Measurements from ENCODE around the gene RSPH6A. TPM values are rescaled to one million over a fixed set of nuclear protein-coding genes. Genes with fewer than 3 reads are reported as not detected.

RSPH6A gene
- total RNA-seq: under 1 TPM in 2 of 4 donors, not detected in 2; 0.38 to 0.68 TPM

DNA sequence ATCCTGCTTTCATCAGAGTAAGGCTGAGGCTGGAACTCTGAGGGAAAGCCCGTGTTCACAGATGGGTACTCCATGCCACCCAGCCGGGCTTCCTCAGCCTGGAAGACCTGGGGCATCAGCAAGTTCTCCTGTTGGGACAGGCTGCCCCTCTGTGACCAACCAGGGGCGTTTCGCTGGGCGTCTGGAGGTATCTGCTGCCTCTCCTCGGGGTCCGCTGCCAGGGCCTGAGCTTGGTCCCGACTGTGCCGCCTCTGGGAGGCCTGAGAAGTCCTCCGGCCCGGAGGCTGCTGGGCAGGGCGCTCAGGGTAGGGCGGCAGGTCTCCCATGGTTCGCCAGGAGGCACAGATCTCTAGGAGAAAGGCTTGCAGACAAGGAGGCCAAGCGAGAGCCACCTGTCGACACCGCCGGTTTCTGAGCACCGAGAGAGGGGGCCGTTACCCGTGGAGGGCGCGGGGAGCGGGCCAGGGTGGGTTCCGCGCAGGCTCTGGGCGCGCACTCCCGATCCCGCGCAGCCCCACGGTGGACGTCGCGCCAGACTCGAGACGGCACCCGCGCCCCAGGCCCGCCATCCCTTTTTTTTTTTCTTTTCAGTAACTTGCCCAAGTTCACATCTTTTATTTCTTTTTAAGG lies at the start of gene RSPH6A:
Gene RSPH6A, minus strand, starts transcription at position 458 of the 630 bp plus-strand sequence. Its CDS starts 132 bp downstream, at position 326.
- TF ChIP-seq, protein P1, sequence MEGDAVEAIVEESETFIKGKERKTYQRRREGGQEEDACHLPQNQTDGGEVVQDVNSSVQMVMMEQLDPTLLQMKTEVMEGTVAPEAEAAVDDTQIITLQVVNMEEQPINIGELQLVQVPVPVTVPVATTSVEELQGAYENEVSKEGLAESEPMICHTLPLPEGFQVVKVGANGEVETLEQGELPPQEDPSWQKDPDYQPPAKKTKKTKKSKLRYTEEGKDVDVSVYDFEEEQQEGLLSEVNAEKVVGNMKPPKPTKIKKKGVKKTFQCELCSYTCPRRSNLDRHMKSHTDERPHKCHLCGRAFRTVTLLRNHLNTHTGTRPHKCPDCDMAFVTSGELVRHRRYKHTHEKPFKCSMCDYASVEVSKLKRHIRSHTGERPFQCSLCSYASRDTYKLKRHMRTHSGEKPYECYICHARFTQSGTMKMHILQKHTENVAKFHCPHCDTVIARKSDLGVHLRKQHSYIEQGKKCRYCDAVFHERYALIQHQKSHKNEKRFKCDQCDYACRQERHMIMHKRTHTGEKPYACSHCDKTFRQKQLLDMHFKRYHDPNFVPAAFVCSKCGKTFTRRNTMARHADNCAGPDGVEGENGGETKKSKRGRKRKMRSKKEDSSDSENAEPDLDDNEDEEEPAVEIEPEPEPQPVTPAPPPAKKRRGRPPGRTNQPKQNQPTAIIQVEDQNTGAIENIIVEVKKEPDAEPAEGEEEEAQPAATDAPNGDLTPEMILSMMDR (IDR thresholded peaks at IDR 0.05): no peak
- TF ChIP-seq EP300 (IDR thresholded peaks at IDR 0.05) (no peak), POLR2A (IDR thresholded peaks at IDR 0.05) (no peak), POLR2AphosphoS5 (IDR thresholded peaks at IDR 0.05) (no peak)
- DNase-seq (ENCODE audit: low spot score in 2 of 2): no peak
- WGBS: 54% methylated on average over 32 of the region's 40 CpGs
- Histone ChIP-seq H3K9me3 (no peaks in the 10 kb centered on the region), H3K36me3 (peaks cover 21% of the 10 kb centered on the region), H3K4me1 (peaks cover 3% of the 10 kb centered on the region), H3K27me3 (no peaks in the 10 kb centered on the region), H3K4me3 (peak within 1 kb of the TSS; percentile 40), H3K27ac (no peak within 1 kb of the TSS)

DNA sequence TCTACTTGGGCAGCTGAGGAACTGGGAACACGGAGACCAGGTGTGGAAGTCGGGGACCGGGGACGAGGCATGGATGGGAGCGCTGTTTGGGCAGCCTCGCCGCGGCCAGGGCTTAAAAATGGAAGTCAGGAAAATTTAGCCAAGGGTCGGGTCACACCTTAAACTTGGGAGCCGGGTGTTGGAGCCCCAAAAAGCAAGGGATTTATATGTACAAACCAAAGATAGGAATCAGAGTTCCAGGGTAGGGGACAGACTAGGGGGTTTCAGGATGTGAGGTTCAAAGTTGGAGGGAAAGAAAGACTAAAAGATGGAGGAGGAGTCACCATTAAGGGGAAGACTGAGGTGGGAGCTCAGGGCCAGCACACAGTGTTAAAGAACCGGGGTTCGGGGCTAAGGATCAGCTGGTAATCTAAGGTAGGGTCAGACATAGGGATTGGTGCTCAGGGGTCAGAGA lies 49.5 kb upstream of the RSPH6A start:
- peak overlapping the region; percentile 73 for H3K4me3 ChIP-seq
- 25% methylated on average over 12 of the region's 12 CpGs for WGBS

DNA sequence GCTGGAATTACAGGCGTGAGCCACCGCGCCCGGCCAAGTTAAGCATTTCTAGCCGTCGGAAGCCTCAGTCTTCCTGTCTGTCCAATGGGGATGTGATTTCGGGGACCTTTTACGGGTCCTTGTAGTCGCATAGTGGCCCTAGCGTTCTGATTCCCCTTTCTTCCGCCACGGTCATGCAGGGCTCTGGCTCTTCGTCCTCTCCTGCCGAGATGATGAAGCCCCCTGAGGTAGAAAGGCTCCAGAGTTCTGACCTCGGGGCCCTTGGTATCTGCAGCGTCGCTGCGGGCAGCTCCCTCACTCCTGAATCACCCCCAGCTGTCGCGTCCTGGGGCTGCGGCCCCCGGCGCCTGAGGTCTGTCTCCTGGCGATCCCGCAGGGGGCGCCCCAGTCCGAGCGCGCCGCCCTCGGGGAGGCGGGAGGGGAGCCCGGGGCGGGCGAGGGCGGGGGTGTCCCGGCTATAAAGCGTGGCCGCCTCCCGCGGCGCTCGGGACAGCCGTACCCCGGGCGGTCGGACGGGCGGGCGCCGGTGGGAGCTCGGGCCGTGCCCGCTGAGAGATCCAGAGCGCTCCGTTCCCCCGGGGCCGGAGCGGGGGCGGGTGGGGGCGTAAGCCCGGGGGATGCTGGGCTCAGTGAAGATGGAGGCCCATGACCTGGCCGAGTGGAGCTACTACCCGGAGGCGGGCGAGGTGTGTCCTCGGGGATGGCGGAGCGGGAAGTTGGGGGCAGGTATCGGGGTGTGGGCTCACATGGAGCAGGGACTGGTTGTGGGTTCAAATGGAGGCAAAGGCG lies 48.9 kb upstream of the RSPH6A start, which contains the start of gene FOXA3:
Gene FOXA3, plus strand, starts transcription at position 487 of the 789 bp plus-strand sequence. Its CDS starts 131 bp downstream, at position 618.
- no peak for DNase-seq (ENCODE audit: low spot score in 2 of 2)
- H3K27me3 ChIP-seq: peaks cover 9% of the 10 kb centered on the region
- TF ChIP-seq POLR2AphosphoS5 (IDR thresholded peaks at IDR 0.05) (no peak), EP300 (IDR thresholded peaks at IDR 0.05) (no peak), POLR2A (IDR thresholded peaks at IDR 0.05) (no peak)
- TF ChIP-seq, protein P1 (IDR thresholded peaks at IDR 0.05): peak; percentile 12 to 59
- no peaks in the 10 kb centered on the region for H3K9me3 ChIP-seq
- H3K4me1 ChIP-seq: peaks cover 26% of the 10 kb centered on the region
- no peaks in the 10 kb centered on the region for H3K36me3 ChIP-seq
- no peak within 1 kb of the TSS for H3K27ac ChIP-seq
- peak within 1 kb of the TSS; percentile 73 for H3K4me3 ChIP-seq
- WGBS: 2% methylated on average over 19 of the region's 71 CpGs

More for the DNA sequence above, 49.5 kb upstream of the RSPH6A start:
- H3K27ac ChIP-seq: no peak overlapping the region
- no peak for DNase-seq (ENCODE audit: low spot score in 2 of 2)
- H3K36me3 ChIP-seq: no peaks in the 10 kb centered on the region
- TF ChIP-seq EP300 (IDR thresholded peaks at IDR 0.05) (no peak), POLR2AphosphoS5 (IDR thresholded peaks at IDR 0.05) (no peak), POLR2A (IDR thresholded peaks at IDR 0.05) (no peak)
- TF ChIP-seq, protein P1 (IDR thresholded peaks at IDR 0.05): no peak
- no peaks in the 10 kb centered on the region for H3K9me3 ChIP-seq
- peaks cover 26% of the 10 kb centered on the region for H3K4me1 ChIP-seq
- peaks cover 9% of the 10 kb centered on the region for H3K27me3 ChIP-seq

DNA sequence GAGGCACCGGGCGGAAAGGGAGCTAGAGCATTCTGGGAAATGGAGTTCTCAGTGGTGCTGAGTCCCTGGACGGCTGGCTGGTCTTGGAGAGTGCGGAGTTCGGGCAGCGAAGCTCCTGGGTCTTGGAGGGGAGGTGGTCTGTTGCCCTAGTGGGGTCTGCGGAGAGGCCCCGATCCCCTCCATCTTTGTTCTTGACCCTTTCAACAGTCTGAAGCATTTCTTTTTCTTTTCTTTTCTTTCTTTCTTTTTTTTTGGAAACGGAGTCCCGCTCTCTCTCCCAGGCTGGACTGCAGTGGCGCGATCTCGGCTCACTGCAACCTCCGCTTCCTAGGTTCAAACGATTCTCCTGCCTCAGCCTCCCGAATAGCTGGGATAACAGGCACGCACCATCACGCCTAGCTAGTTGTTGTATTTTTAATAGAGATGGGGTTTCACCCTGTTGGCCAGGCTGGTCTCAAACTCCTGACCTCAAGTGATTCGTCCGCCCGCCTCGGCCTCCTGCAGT lies 48.3 kb upstream of the RSPH6A start:
- Histone ChIP-seq H3K4me3 (peak overlapping the region; percentile 73), H3K36me3 (no peaks in the 10 kb centered on the region), H3K27me3 (peaks cover 9% of the 10 kb centered on the region), H3K9me3 (no peaks in the 10 kb centered on the region), H3K27ac (no peak overlapping the region), H3K4me1 (peaks cover 26% of the 10 kb centered on the region)
- no peak for TF ChIP-seq EP300 (IDR thresholded peaks at IDR 0.05)
- no peak for TF ChIP-seq POLR2A (IDR thresholded peaks at IDR 0.05)
- TF ChIP-seq, protein P1 (IDR thresholded peaks at IDR 0.05): no peak
- no peak for TF ChIP-seq POLR2AphosphoS5 (IDR thresholded peaks at IDR 0.05)
- 2% methylated on average over 18 of the region's 22 CpGs for WGBS
- DNase-seq (ENCODE audit: low spot score in 2 of 2): no peak

All from suprapubic skin (tissue), 4 donors.